Right lobe of liver (tissue), 4 donors: ENCODE results near the gene IRF9.

ENCODE experiments used
- POLR2A ChIP-seq: fragments of 450-650 bp; IDR thresholded peaks from one replicate; pipeline ENCODE4 v1.6.1; 2017; ENCODE audit warnings: antibody characterized with exemption, mild to moderate bottlenecking
- TF ChIP-seq, protein P1 (sequence below), 4 donors: fragments of 200-600 bp in 3 of 4; fragments of 450-650 bp in 1 of 4; IDR thresholded peaks; one replicate each; pipeline versions ENCODE4 v1.5.1 to v1.8.0; 2016 to 2022; ENCODE audit warnings: antibody characterized with exemption in 4 of 4, mild to moderate bottlenecking in 2 of 4
- donor health status: DM: no; HTN: no; CAD: no.
- donor health status: DM: no; HTN: no; CAD: no.
- donor health status: DM: no; HTN: yes; CAD: no.

DNA sequence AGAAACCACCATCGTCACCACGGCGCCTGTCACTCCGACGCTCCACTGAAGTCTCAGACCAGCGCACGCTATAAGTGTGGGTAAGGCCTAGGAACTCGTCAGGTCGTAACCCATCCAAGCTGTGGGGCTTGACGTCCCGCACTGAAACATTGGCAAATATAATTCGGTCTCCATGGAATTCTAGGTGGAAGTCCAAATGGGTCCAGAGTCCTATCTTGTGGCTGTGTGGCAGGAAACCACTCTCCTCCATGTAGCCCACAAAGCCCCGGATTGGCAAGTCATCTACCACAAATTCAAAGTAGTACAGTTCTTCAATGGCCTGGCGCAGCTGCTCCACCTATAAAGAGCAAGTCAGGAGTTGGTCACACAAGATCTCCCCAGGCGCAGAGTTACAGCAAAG lies 31.9 kb downstream of the IRF9 start:
- TF ChIP-seq, protein P1, sequence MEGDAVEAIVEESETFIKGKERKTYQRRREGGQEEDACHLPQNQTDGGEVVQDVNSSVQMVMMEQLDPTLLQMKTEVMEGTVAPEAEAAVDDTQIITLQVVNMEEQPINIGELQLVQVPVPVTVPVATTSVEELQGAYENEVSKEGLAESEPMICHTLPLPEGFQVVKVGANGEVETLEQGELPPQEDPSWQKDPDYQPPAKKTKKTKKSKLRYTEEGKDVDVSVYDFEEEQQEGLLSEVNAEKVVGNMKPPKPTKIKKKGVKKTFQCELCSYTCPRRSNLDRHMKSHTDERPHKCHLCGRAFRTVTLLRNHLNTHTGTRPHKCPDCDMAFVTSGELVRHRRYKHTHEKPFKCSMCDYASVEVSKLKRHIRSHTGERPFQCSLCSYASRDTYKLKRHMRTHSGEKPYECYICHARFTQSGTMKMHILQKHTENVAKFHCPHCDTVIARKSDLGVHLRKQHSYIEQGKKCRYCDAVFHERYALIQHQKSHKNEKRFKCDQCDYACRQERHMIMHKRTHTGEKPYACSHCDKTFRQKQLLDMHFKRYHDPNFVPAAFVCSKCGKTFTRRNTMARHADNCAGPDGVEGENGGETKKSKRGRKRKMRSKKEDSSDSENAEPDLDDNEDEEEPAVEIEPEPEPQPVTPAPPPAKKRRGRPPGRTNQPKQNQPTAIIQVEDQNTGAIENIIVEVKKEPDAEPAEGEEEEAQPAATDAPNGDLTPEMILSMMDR (IDR thresholded peaks at IDR 0.05) = no peak
- no peak for TF ChIP-seq POLR2A
